SK-N-MC (cell line): ENCODE data around the gene SMU1.

Source experiments
- DNase-seq: peaks from one replicate; pipeline ENCODE4 v3.0.0-alpha.2; 2011; ENCODE audit warnings: low read depth, low spot score
- H3K27ac ChIP-seq: fragments of 200-600 bp; sonication (generic); 2 replicates; pipeline ENCODE4 v1.5.1; 2016; ENCODE audit warnings: mixed run types
- H3K36me3 ChIP-seq: fragments of 200-600 bp; sonication (generic); 2 replicates; pipeline ENCODE4 v1.6.1; 2017; ENCODE audit warnings: antibody characterized with exemption, low read length, mixed read lengths; ENCODE audit not compliant: insufficient read depth
- H3K4me3 ChIP-seq: fragments of 200-600 bp; sonication (generic); 2 replicates; pipeline ENCODE4 v1.5.1; 2016
- H3K9ac ChIP-seq: fragments of 200-600 bp; sonication (generic); 2 replicates; pipeline ENCODE4 v1.8.0; 2017; ENCODE audit warnings: mixed run types, mixed read lengths; ENCODE audit not compliant: insufficient read length
- H3K9me3 ChIP-seq: fragments of 200-600 bp; sonication (generic); 2 replicates; pipeline ENCODE4 v1.6.1; 2017; ENCODE audit warnings: low read depth, mild to moderate bottlenecking, antibody characterized with exemption, low read length, moderate library complexity, mixed read lengths
- EZH2 ChIP-seq: fragments of 200-600 bp; sonication (generic); IDR thresholded peaks from one replicate; pipeline ENCODE4 v1.6.1; 2017; ENCODE audit warnings: antibody characterized with exemption
- FOXP2 ChIP-seq: optimal IDR thresholded peaks from 2 replicates; pipeline ENCODE3; 2011; ENCODE audit warnings: mild to moderate bottlenecking, moderate library complexity; ENCODE audit not compliant: insufficient read depth; ENCODE audit errors: extremely low read length, control extremely low read depth
- POLR2AphosphoS5 ChIP-seq: IDR thresholded peaks from 2 replicates; pipeline ENCODE4 v1.6.1; 2012; ENCODE audit warnings: mild to moderate bottlenecking, low read depth, low read length, borderline replicate concordance

The SMU1 gene

GRCh38 chr9:33107762-33108161 lies 31.3 kb upstream of the SMU1 start:
- Histone ChIP-seq H3K9me3 (no peaks in the 10 kb centered on the region), H3K4me3 (no peak overlapping the region), H3K27ac (no peak overlapping the region), H3K9ac (no peak overlapping the region), H3K36me3 (no peaks in the 10 kb centered on the region)
- TF ChIP-seq FOXP2 (no peak), POLR2AphosphoS5 (no peak), EZH2 (no peak)
- DNase-seq: no peak

- Histone ChIP-seq H3K27ac (no peak overlapping the region), H3K36me3 (no peaks in the 10 kb centered on the region), H3K9me3 (no peaks in the 10 kb centered on the region), H3K4me3 (no peak overlapping the region), H3K9ac (no peak overlapping the region)
- TF ChIP-seq FOXP2: no peak
- no peak for TF ChIP-seq POLR2AphosphoS5
- no peak for TF ChIP-seq EZH2
- DNase-seq: no peak
These were observed 30.6 kb upstream of the SMU1 start for GRCh38 chr9:33106827-33107621.

GRCh38 chr9:33106372-33106771 lies 29.9 kb upstream of the SMU1 start:
- Histone ChIP-seq H3K27ac (no peak overlapping the region), H3K9ac (no peak overlapping the region), H3K9me3 (no peaks in the 10 kb centered on the region), H3K36me3 (no peaks in the 10 kb centered on the region), H3K4me3 (no peak overlapping the region)
- DNase-seq: no peak
- TF ChIP-seq FOXP2 (no peak), EZH2 (no peak), POLR2AphosphoS5 (no peak)

GRCh38 chr9:33105959-33106358 lies 29.5 kb upstream of the SMU1 start:
- no peak for DNase-seq
- Histone ChIP-seq H3K9ac (no peak overlapping the region), H3K27ac (no peak overlapping the region), H3K9me3 (no peaks in the 10 kb centered on the region), H3K36me3 (no peaks in the 10 kb centered on the region), H3K4me3 (no peak overlapping the region)
- TF ChIP-seq FOXP2: no peak
- no peak for TF ChIP-seq POLR2AphosphoS5
- no peak for TF ChIP-seq EZH2

GRCh38 chr9:33105504-33105903 lies 29.0 kb upstream of the SMU1 start:
- Histone ChIP-seq H3K9me3 (no peaks in the 10 kb centered on the region), H3K9ac (no peak overlapping the region), H3K36me3 (no peaks in the 10 kb centered on the region), H3K4me3 (no peak overlapping the region), H3K27ac (no peak overlapping the region)
- TF ChIP-seq FOXP2: no peak
- no peak for TF ChIP-seq EZH2
- no peak for TF ChIP-seq POLR2AphosphoS5
- no peak for DNase-seq

- Histone ChIP-seq H3K9ac (no peak overlapping the region), H3K4me3 (no peak overlapping the region), H3K36me3 (no peaks in the 10 kb centered on the region), H3K9me3 (no peaks in the 10 kb centered on the region), H3K27ac (no peak overlapping the region)
- TF ChIP-seq FOXP2: no peak
- no peak for DNase-seq
These were observed 27.9 kb upstream of the SMU1 start for GRCh38 chr9:33104401-33104800.

GRCh38 chr9:33103501-33104281 lies 27.2 kb upstream of the SMU1 start:
- Histone ChIP-seq H3K4me3 (no peak overlapping the region), H3K27ac (no peak overlapping the region), H3K9ac (no peak overlapping the region), H3K36me3 (no peaks in the 10 kb centered on the region), H3K9me3 (no peaks in the 10 kb centered on the region)
- TF ChIP-seq EZH2 (no peak), FOXP2 (no peak), POLR2AphosphoS5 (no peak)
- no peak for DNase-seq

GRCh38 chr9:33102551-33103210 lies 26.2 kb upstream of the SMU1 start:
- H3K9ac ChIP-seq: no peak overlapping the region
- no peak for DNase-seq
- no peak overlapping the region for H3K27ac ChIP-seq
- no peak for TF ChIP-seq POLR2AphosphoS5
- TF ChIP-seq EZH2: no peak
- no peak for TF ChIP-seq FOXP2
- no peaks in the 10 kb centered on the region for H3K9me3 ChIP-seq
- H3K36me3 ChIP-seq: no peaks in the 10 kb centered on the region
- no peak overlapping the region for H3K4me3 ChIP-seq
